Measurements from ENCODE around the gene PIK3R1.

- TF ChIP-seq CTCF (conservative IDR thresholded peaks at IDR 0.05) (no peak), ZFX (IDR thresholded peaks at IDR 0.05) (no peak)
These were observed 97.8 kb downstream of the PIK3R1 start for GRCh38 chr5:68313336-68313735.
